Esophagus squamous epithelium (tissue), 4 donors: ENCODE measurements around the gene KLHL6.
A peak's percentile ranks its signal among the peaks of the same experiment; 100 is the strongest.

Experiments used
- POLR2A ChIP-seq, 4 donors: fragments of 450-650 bp; IDR thresholded peaks; one replicate each; pipeline ENCODE4 v1.6.1; 2017; ENCODE audit warnings: antibody characterized with exemption in 4 of 4, mild to moderate bottlenecking in 4 of 4, moderate library complexity in 3 of 4
- TF ChIP-seq, protein P1 (sequence below), 6 experiments: fragments of 450-650 bp in 4 of 6; fragments of 200-600 bp in 2 of 6; sonication (generic) in 2 of 6; IDR thresholded peaks; one replicate each; pipeline ENCODE4 v1.5.1; 2016 to 2019; ENCODE audit warnings: antibody characterized with exemption in 6 of 6, mild to moderate bottlenecking in 4 of 6, moderate library complexity in 4 of 6

DNA sequence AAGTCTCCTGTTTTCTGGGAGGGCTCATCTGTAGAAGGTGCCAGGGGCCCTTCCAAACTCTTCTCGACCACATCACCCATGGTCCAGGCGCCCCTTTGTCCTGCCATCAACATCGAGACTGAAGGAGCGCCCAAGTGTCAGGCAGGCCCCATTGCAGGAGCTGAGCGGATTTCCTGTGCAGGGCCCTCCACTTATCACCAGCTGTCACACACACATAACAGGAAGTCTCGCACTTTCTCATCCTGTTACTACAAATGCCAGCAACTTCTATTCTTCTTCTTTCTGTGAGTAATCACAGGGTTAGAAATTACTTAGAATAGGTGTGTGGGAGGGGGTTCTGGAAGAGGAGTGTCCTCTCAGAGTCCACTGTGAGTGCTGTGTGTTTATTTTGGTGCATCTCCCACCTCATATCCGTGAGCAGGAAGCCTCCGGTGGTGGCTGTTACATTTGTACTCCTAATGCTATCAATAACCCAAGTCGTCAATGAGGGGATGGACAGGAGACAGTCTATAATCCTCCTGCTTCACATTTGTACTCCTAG lies at the start of gene KLHL6:
- TF ChIP-seq, protein P1, sequence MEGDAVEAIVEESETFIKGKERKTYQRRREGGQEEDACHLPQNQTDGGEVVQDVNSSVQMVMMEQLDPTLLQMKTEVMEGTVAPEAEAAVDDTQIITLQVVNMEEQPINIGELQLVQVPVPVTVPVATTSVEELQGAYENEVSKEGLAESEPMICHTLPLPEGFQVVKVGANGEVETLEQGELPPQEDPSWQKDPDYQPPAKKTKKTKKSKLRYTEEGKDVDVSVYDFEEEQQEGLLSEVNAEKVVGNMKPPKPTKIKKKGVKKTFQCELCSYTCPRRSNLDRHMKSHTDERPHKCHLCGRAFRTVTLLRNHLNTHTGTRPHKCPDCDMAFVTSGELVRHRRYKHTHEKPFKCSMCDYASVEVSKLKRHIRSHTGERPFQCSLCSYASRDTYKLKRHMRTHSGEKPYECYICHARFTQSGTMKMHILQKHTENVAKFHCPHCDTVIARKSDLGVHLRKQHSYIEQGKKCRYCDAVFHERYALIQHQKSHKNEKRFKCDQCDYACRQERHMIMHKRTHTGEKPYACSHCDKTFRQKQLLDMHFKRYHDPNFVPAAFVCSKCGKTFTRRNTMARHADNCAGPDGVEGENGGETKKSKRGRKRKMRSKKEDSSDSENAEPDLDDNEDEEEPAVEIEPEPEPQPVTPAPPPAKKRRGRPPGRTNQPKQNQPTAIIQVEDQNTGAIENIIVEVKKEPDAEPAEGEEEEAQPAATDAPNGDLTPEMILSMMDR (IDR thresholded peaks at IDR 0.05): no peak
- peak in 2 of 4 donors; percentile 32 to 75 for TF ChIP-seq POLR2A (IDR thresholded peaks at IDR 0.05)
